ENCODE results near the gene ABHD2.

Gene ABHD2

GRCh38 chr15:89170364-89170763, 82.1 kb downstream of the ABHD2 start:
- no peak for TF ChIP-seq CTCF (IDR thresholded peaks at IDR 0.05; ENCODE audit: insufficient read depth, low read depth, low read length, missing control alignments)
- no peak overlapping the region for H3K4me3 ChIP-seq (ENCODE audit: low read depth, low read length)
- DNase-seq (ENCODE audit: low read depth) = peak; percentile 9

GRCh38 chr15:89171136-89172072, 83.1 kb downstream of the ABHD2 start:
- peak; percentile 40 for DNase-seq (ENCODE audit: low read depth)
- TF ChIP-seq CTCF (IDR thresholded peaks at IDR 0.05; ENCODE audit: insufficient read depth, low read depth, low read length, missing control alignments) = peak; percentile 58
- no peak overlapping the region for H3K4me3 ChIP-seq (ENCODE audit: low read depth, low read length)

GRCh38 chr15:89172921-89173320, 84.7 kb downstream of the ABHD2 start:
- no peak overlapping the region for H3K4me3 ChIP-seq (ENCODE audit: low read depth, low read length)
- TF ChIP-seq CTCF (IDR thresholded peaks at IDR 0.05; ENCODE audit: insufficient read depth, low read depth, low read length, missing control alignments) = no peak
- DNase-seq (ENCODE audit: low read depth) = no peak

- DNase-seq (ENCODE audit: low read depth) = no peak
- TF ChIP-seq CTCF (IDR thresholded peaks at IDR 0.05; ENCODE audit: insufficient read depth, low read depth, low read length, missing control alignments) = no peak
- no peak overlapping the region for H3K4me3 ChIP-seq (ENCODE audit: low read depth, low read length)
Observed at GRCh38 chr15:89174476-89174875, 86.2 kb downstream of the ABHD2 start.

- H3K4me3 ChIP-seq (ENCODE audit: low read depth, low read length) = no peak overlapping the region
- no peak for TF ChIP-seq CTCF (IDR thresholded peaks at IDR 0.05; ENCODE audit: insufficient read depth, low read depth, low read length, missing control alignments)
- DNase-seq (ENCODE audit: low read depth) = no peak
Observed at GRCh38 chr15:89175617-89176191, 87.4 kb downstream of the ABHD2 start.

- H3K4me3 ChIP-seq (ENCODE audit: low read depth, low read length) = no peak overlapping the region
- TF ChIP-seq CTCF (IDR thresholded peaks at IDR 0.05; ENCODE audit: insufficient read depth, low read depth, low read length, missing control alignments) = no peak
- DNase-seq (ENCODE audit: low read depth) = no peak
Observed at GRCh38 chr15:89177116-89177515, 88.9 kb downstream of the ABHD2 start.

All from GM12865 (cell line).